ENCODE measurements around the gene ZNF598. TPM values are rescaled to one million over a fixed set of nuclear protein-coding genes. Genes with fewer than 3 reads are reported as not detected.

ZNF598 gene
- total RNA-seq, 4 donors from 2014 or later, result 37.0 to 83.1 (median 49.2) TPM

- Histone ChIP-seq H3K4me3 (no peak overlapping the region), H3K9me3 (no peaks in the 10 kb centered on the region), H3K4me1 (peaks cover 0 to 1% (median under 1%) of the 10 kb centered on the region in 4 donors), H3K27me3 (no peaks in the 10 kb centered on the region), H3K36me3 (no peaks in the 10 kb centered on the region), H3K27ac (no peak overlapping the region)
- 88 to 93% methylated on average over 17 to 22 of the region's 22 CpGs for WGBS, 2 donors
- no peak for DNase-seq (ENCODE audit: low spot score in 2 of 2)
- no peak for TF ChIP-seq CTCF (IDR thresholded peaks at IDR 0.05)
- TF ChIP-seq POLR2A (IDR thresholded peaks at IDR 0.05), result no peak
- no peak for TF ChIP-seq EP300 (IDR thresholded peaks at IDR 0.05)
Observed at GRCh38 chr16:1953734-1954133, 55.9 kb downstream of the ZNF598 start.

GRCh38 chr16:1950559-1950958 lies 59.1 kb downstream of the ZNF598 start:
- Histone ChIP-seq H3K4me1 (no peaks in the 10 kb centered on the region), H3K27me3 (no peaks in the 10 kb centered on the region), H3K9me3 (no peaks in the 10 kb centered on the region), H3K36me3 (no peaks in the 10 kb centered on the region), H3K4me3 (no peak overlapping the region), H3K27ac (no peak overlapping the region)
- TF ChIP-seq EP300 (IDR thresholded peaks at IDR 0.05), result no peak
- no peak for TF ChIP-seq POLR2A (IDR thresholded peaks at IDR 0.05)
- TF ChIP-seq CTCF (IDR thresholded peaks at IDR 0.05), result no peak
- 77 to 83% methylated on average over 12 to 19 of the region's 19 CpGs for WGBS, 2 donors
- no peak for DNase-seq (ENCODE audit: low spot score in 2 of 2)

- H3K4me1 ChIP-seq, result no peaks in the 10 kb centered on the region
- no peak overlapping the region for H3K4me3 ChIP-seq
- no peak for TF ChIP-seq EP300 (IDR thresholded peaks at IDR 0.05)
- no peak for TF ChIP-seq POLR2A (IDR thresholded peaks at IDR 0.05)
- TF ChIP-seq CTCF (IDR thresholded peaks at IDR 0.05), result no peak
- no peaks in the 10 kb centered on the region for H3K27me3 ChIP-seq
- WGBS, 2 donors, result 55 to 61% methylated on average over 7 of the region's 7 CpGs
- no peak overlapping the region for H3K27ac ChIP-seq
- no peaks in the 10 kb centered on the region for H3K36me3 ChIP-seq
- no peak for DNase-seq (ENCODE audit: low spot score in 2 of 2)
- H3K9me3 ChIP-seq, result no peaks in the 10 kb centered on the region
Observed at GRCh38 chr16:1950047-1950446, 59.6 kb downstream of the ZNF598 start.

GRCh38 chr16:1949507-1949906 lies 60.1 kb downstream of the ZNF598 start:
- H3K9me3 ChIP-seq, result no peaks in the 10 kb centered on the region
- no peak for DNase-seq (ENCODE audit: low spot score in 2 of 2)
- 94% methylated on average over 11 of the region's 11 CpGs for WGBS, 2 donors
- TF ChIP-seq EP300 (IDR thresholded peaks at IDR 0.05), result no peak
- H3K27me3 ChIP-seq, result no peaks in the 10 kb centered on the region
- no peak overlapping the region for H3K4me3 ChIP-seq
- H3K4me1 ChIP-seq, result no peaks in the 10 kb centered on the region
- no peak overlapping the region for H3K27ac ChIP-seq
- H3K36me3 ChIP-seq, result no peaks in the 10 kb centered on the region

Small RNA genes lying within 50 kb of the gene (small RNA-seq; reads per million reads assigned to genes)
- gene AC005363.2, result not detected
- not detected for gene RN7SL219P
- not detected for gene SNORA10
- gene SNORA64, result not detected

Other genes starting within 250 kb of the ZNF598 start
- 100 to 1,000 TPM; 113 to 198 (median 128) TPM for gene NME3, start 238.3 kb downstream of the ZNF598 start, total RNA-seq
- 10 to 100 TPM; 13.2 to 41.4 (median 17.7) TPM for gene EME2, start 237.0 kb downstream of the ZNF598 start, total RNA-seq
- 100 to 1,000 TPM in 1 of 4 donors, 10 to 100 TPM in 3; 58.1 to 121 (median 81.0) TPM for gene MRPS34, start 236.7 kb downstream of the ZNF598 start, total RNA-seq
- 100 to 1,000 TPM in 3 of 4 donors, 10 to 100 TPM in 1; 90.7 to 122 (median 112) TPM for gene SPSB3, start 227.2 kb downstream of the ZNF598 start, total RNA-seq
- 10 to 100 TPM; 73.5 to 93.9 (median 87.4) TPM for gene NUBP2, start 226.9 kb downstream of the ZNF598 start, total RNA-seq
- 1 to 10 TPM in 1 of 4 donors, under 1 TPM in 1, not detected in 2; 0.63 to 1.6 TPM for gene IGFALS, start 216.1 kb downstream of the ZNF598 start, total RNA-seq
- 100 to 1,000 TPM in 2 of 4 donors, 10 to 100 TPM in 2; 89.2 to 161 (median 100) TPM for gene HAGH, start 183.0 kb downstream of the ZNF598 start, total RNA-seq
- gene FAHD1, start 182.6 kb downstream of the ZNF598 start, total RNA-seq, result 10 to 100 TPM; 17.5 to 44.1 (median 33.7) TPM
- not detected for gene MEIOB, start 137.7 kb downstream of the ZNF598 start, total RNA-seq
- not detected for gene HS3ST6, start 91.4 kb downstream of the ZNF598 start, total RNA-seq
- 10 to 100 TPM; 22.5 to 46.1 (median 30.3) TPM for gene MSRB1, start 66.6 kb downstream of the ZNF598 start, total RNA-seq
- gene RPL3L, start 55.1 kb downstream of the ZNF598 start, total RNA-seq, result not detected
- 100 to 1,000 TPM in 2 of 4 donors, 10 to 100 TPM in 2; 86.9 to 136 (median 116) TPM for gene NDUFB10, start 50.3 kb downstream of the ZNF598 start, total RNA-seq
- gene RPS2, start 45.0 kb downstream of the ZNF598 start, total RNA-seq, result 1,000 to 10,000 TPM; 1,591 to 3,468 (median 1,745) TPM
- gene RNF151, start 43.0 kb downstream of the ZNF598 start, total RNA-seq, result not detected
- 10 to 100 TPM; 37.6 to 70.8 (median 46.2) TPM for gene TBL3, start 37.8 kb downstream of the ZNF598 start, total RNA-seq
- gene NOXO1, start 28.4 kb downstream of the ZNF598 start, total RNA-seq, result 1 to 10 TPM in 1 of 4 donors, not detected in 3; 3.9 TPM
- 10 to 100 TPM; 13.4 to 20.2 (median 18.1) TPM for gene GFER, start 25.6 kb downstream of the ZNF598 start, total RNA-seq
- 1 to 10 TPM in 1 of 4 donors, not detected in 3; 3.9 TPM for gene SYNGR3, start 19.9 kb downstream of the ZNF598 start, total RNA-seq
- 1 to 10 TPM in 2 of 4 donors, not detected in 2; 3.0 to 3.1 TPM for gene NPW, start 10.0 kb upstream of the ZNF598 start, total RNA-seq
- gene NHERF2, start 17.1 kb upstream of the ZNF598 start, total RNA-seq, result 10 to 100 TPM; 54.7 to 83.1 (median 64.9) TPM
- 10 to 100 TPM; 22.8 to 56.7 (median 28.1) TPM for gene NTHL1, start 38.0 kb upstream of the ZNF598 start, total RNA-seq
- gene TSC2, start 38.2 kb upstream of the ZNF598 start, total RNA-seq, result 100 to 1,000 TPM in 2 of 4 donors, 10 to 100 TPM in 2; 75.4 to 507 (median 111) TPM
- 100 to 1,000 TPM; 207 to 542 (median 381) TPM for gene PKD1, start 126.1 kb upstream of the ZNF598 start, total RNA-seq
- not detected for gene RAB26, start 138.8 kb upstream of the ZNF598 start, total RNA-seq
- 10 to 100 TPM; 29.1 to 53.7 (median 38.4) TPM for gene TRAF7, start 146.0 kb upstream of the ZNF598 start, total RNA-seq
- gene CASKIN1, start 186.8 kb upstream of the ZNF598 start, total RNA-seq, result under 1 TPM in 3 of 4 donors, not detected in 1; 0.20 to 0.63 (median 0.30) TPM
- gene MLST8, start 195.6 kb upstream of the ZNF598 start, total RNA-seq, result 10 to 100 TPM; 28.8 to 73.8 (median 43.8) TPM
- 100 to 1,000 TPM in 1 of 4 donors, 10 to 100 TPM in 3; 19.8 to 203 (median 24.4) TPM for gene BRICD5, start 201.0 kb upstream of the ZNF598 start, total RNA-seq
- gene PGP, start 205.0 kb upstream of the ZNF598 start, total RNA-seq, result 10 to 100 TPM; 13.1 to 27.0 (median 23.2) TPM
- gene E4F1, start 213.8 kb upstream of the ZNF598 start, total RNA-seq, result 10 to 100 TPM; 30.6 to 60.6 (median 45.2) TPM
- 1 to 10 TPM in 1 of 4 donors, under 1 TPM in 3; 0.39 to 5.4 (median 0.64) TPM for gene DNASE1L2, start 226.6 kb upstream of the ZNF598 start, total RNA-seq
- gene ECI1, start 241.8 kb upstream of the ZNF598 start, total RNA-seq, result 10 to 100 TPM; 74.3 to 94.7 (median 81.5) TPM